ENCODE measurements around the gene THEMIS.

- TF ChIP-seq YY1 (IDR thresholded peaks at IDR 0.05; ENCODE audit: low read depth): no peak
- no peak for TF ChIP-seq RAD21 (IDR thresholded peaks at IDR 0.05; ENCODE audit: low read depth)
- TF ChIP-seq USF1 (IDR thresholded peaks at IDR 0.05): no peak
- no peak for TF ChIP-seq EGR1 (IDR thresholded peaks at IDR 0.05)
- no peak for TF ChIP-seq NFIC (IDR thresholded peaks at IDR 0.05)
- no peak for TF ChIP-seq MAX (IDR thresholded peaks at IDR 0.05)
Observed at GRCh38 chr6:127776320-127776719, 124.5 kb downstream of the THEMIS start.
